OCI-LY7 (cell line): ENCODE results near the gene ACVRL1. TPM values are rescaled to one million over a fixed set of nuclear protein-coding genes. Genes with fewer than 3 reads are reported as not detected.

Source experiments
- BruUV-seq: library from RNA; stranded (reverse); fragments of 400-500 nt; replicated peaks from 2 replicates; lab custom pipeline; 2021; lab: Mats Ljungman, UMichigan
- CTCF ChIA-PET: fragments of 300-600 bp; sonication (Branson Sonifier 250); formaldehyde crosslinking; loops from one replicate; lab custom pipeline; 2022; ENCODE audit warnings: antibody characterized with exemption; ENCODE audit not compliant: unreplicated experiment; lab: Charles Lee
- POLR2A ChIA-PET: fragments of 300-600 bp; sonication (Branson Sonifier 250); formaldehyde crosslinking; loops from one replicate; lab custom pipeline; 2022; ENCODE audit warnings: antibody characterized with exemption; lab: Charles Lee
- DNase-seq: peaks from one replicate; pipeline ENCODE4 v3.0.0-alpha.2; 2015; ENCODE audit warnings: low spot score
- H2AFZ ChIP-seq: fragments of 200-600 bp; sonication (generic), shearing (Covaris generic); 2 replicates; pipeline ENCODE4 v1.6.1; 2014; ENCODE audit warnings: mild to moderate bottlenecking, antibody characterized with exemption, low read length, moderate library complexity
- H3K27ac ChIP-seq: fragments of 200-600 bp; sonication (generic); 2 replicates; pipeline ENCODE4 v1.5.1; 2014; ENCODE audit warnings: mixed run types, low read depth, mild to moderate bottlenecking, moderate library complexity, low read length, inconsistent platforms; ENCODE audit not compliant: poor library complexity, severe bottlenecking
- H3K36me3 ChIP-seq: fragments of 200-600 bp; sonication (generic); 2 replicates; pipeline ENCODE4 v1.6.1; 2014; ENCODE audit warnings: mild to moderate bottlenecking, antibody characterized with exemption, low read length, moderate library complexity, mixed read lengths; ENCODE audit not compliant: insufficient read depth
- H3K4me1 ChIP-seq: fragments of 200-600 bp; sonication (generic); 2 replicates; pipeline ENCODE4 v1.5.1; 2014; ENCODE audit warnings: mild to moderate bottlenecking, low read length; ENCODE audit not compliant: insufficient read depth, poor library complexity, severe bottlenecking
- H3K4me2 ChIP-seq: fragments of 200-600 bp; sonication (generic); 2 replicates; pipeline ENCODE4 v1.6.1; 2014; ENCODE audit warnings: mild to moderate bottlenecking, low read length
- H3K4me3 ChIP-seq: fragments of 200-600 bp; sonication (generic); 2 replicates; pipeline ENCODE4 v1.5.1; 2014; ENCODE audit warnings: mild to moderate bottlenecking, low read depth, low read length; ENCODE audit not compliant: poor library complexity, severe bottlenecking
- H3K79me2 ChIP-seq: fragments of 200-600 bp; sonication (generic); 2 replicates; pipeline ENCODE4 v1.6.1; 2016; ENCODE audit warnings: low read depth, mild to moderate bottlenecking, low read length, moderate library complexity, mixed read lengths; ENCODE audit not compliant: insufficient read depth
- H3K9me2 ChIP-seq: fragments of 200-600 bp; sonication (generic); 2 replicates; pipeline ENCODE4 v1.6.1; 2016; ENCODE audit warnings: mild to moderate bottlenecking, low read length, mixed read lengths; ENCODE audit not compliant: insufficient read depth
- H3K9me3 ChIP-seq: fragments of 200-600 bp; sonication (generic); 2 replicates; pipeline ENCODE4 v1.6.1; 2014; ENCODE audit warnings: mild to moderate bottlenecking, mixed run types, low read length, mixed read lengths
- H4K20me1 ChIP-seq: fragments of 200-600 bp; sonication (generic); 2 replicates; pipeline ENCODE4 v1.6.1; 2014; ENCODE audit warnings: mild to moderate bottlenecking, antibody characterized with exemption, low read length, moderate library complexity, mixed read lengths; ENCODE audit not compliant: insufficient read depth
- CTCF ChIP-seq: fragments of 200-600 bp; sonication (generic); conservative IDR thresholded peaks from 2 replicates; pipeline ENCODE4 v1.5.1; 2014; ENCODE audit warnings: mild to moderate bottlenecking, antibody characterized with exemption, low read length, moderate library complexity, mixed read lengths
- EZH2phosphoT487 ChIP-seq: fragments of 200-600 bp; sonication (generic); IDR thresholded peaks from 2 replicates; pipeline ENCODE4 v1.6.1; 2018; ENCODE audit warnings: low read depth, borderline replicate concordance, mild to moderate bottlenecking, mixed run types, antibody characterized with exemption, low read length, moderate library complexity, mixed read lengths
- intact Hi-C: fragments of 100-400 bp; cut with micrococcal nuclease; formaldehyde crosslinking; loops from one replicate; pipeline ENCODE4 v1.10.0; 2022; ENCODE audit not compliant: unreplicated experiment
- total RNA-seq, 2 experiments: library from RNA; depleted of rRNA in 1 of 2; stranded (reverse); fragments of >200 nt in 1 of 2; shearing (Covaris generic) in 1 of 2; gene quantifications; 2 replicates each; pipeline ENCODE4 v1.2.3, GENCODE V29; 2014 to 2022

The ACVRL1 gene
- total RNA-seq, 2 experiments from 2014 or later = not detected

DNA sequence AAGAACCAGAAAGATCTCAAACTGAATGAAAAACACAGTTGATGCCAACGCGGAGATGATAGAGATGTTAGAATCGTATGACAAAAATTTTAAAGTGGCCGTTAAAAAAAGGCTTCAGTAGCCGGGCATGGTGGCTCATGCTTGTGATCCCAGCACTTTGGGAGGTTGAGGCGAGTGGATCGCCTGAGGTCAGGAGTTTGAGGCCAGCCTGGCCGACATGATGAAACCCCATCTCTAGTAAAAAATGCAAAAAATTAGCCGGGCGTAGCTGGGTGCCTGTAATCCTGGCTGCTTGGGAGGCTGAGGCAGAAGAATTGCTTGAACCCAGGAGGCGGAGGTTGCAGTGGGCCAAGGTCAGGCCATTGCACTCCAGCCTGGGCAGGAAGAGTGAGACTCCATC is 5.4 kb upstream of the ACVRL1 start:
- no peaks in the 10 kb centered on the region for H4K20me1 ChIP-seq
- H3K4me1 ChIP-seq = no peaks in the 10 kb centered on the region
- no peaks in the 10 kb centered on the region for H3K36me3 ChIP-seq
- H3K27ac ChIP-seq = no peak overlapping the region
- ChIA-PET CTCF (no interaction called here), POLR2A (no interaction called here)
- H3K4me3 ChIP-seq = no peak overlapping the region
- no peaks in the 10 kb centered on the region for H3K9me3 ChIP-seq
- no peak overlapping the region for H2AFZ ChIP-seq
- H3K4me2 ChIP-seq = no peak overlapping the region
- H3K9me2 ChIP-seq = no peaks in the 10 kb centered on the region
- H3K79me2 ChIP-seq = no peaks in the 10 kb centered on the region
- no peak for DNase-seq
- intact Hi-C loops = no loop called here
- BruUV-seq = no TSS peak
- TF ChIP-seq CTCF = no peak
- TF ChIP-seq EZH2phosphoT487 = no peak

DNA sequence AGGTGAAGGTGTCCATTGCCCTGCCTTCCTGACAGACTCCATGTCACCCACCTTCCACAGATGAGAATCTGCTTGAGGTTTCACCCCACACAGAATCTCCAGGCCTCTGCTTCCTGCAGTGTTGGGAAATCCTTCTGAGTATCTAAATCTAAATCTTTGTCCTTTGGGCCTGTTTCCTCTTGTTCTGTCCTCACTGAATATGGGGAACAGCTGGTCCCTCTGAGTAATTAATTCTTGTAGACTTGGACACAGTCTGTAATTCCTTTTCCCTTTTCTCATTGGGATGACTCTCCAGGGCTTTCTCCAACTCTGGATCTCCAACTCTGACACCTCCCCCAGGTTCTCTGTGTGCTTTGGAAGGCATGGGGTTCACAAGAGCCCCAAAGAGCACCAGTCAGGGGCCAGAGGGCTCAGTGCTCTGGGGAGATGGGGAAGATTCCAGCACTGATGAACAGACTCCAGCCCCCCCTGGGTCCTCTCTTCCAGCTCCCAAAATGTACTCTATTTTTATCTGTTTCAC is 2.3 kb upstream of the ACVRL1 start:
- ChIA-PET CTCF (no interaction called here), POLR2A (no interaction called here)
- Histone ChIP-seq H3K4me3 (no peak overlapping the region), H3K36me3 (no peaks in the 10 kb centered on the region), H2AFZ (no peak overlapping the region), H4K20me1 (no peaks in the 10 kb centered on the region), H3K4me2 (no peak overlapping the region), H3K27ac (no peak overlapping the region), H3K9me2 (no peaks in the 10 kb centered on the region), H3K4me1 (no peaks in the 10 kb centered on the region), H3K9me3 (no peaks in the 10 kb centered on the region), H3K79me2 (no peaks in the 10 kb centered on the region)
- TF ChIP-seq CTCF (no peak), EZH2phosphoT487 (no peak)
- no peak for DNase-seq
- no TSS peak for BruUV-seq
- intact Hi-C loops = no loop called here

GRCh38 chr12:51905471-51906429 is 1.6 kb upstream of the ACVRL1 start:
- no peak overlapping the region for H3K4me2 ChIP-seq
- ChIA-PET CTCF (no interaction called here), POLR2A (no interaction called here)
- no peaks in the 10 kb centered on the region for H4K20me1 ChIP-seq
- no peaks in the 10 kb centered on the region for H3K79me2 ChIP-seq
- no peaks in the 10 kb centered on the region for H3K9me3 ChIP-seq
- TF ChIP-seq EZH2phosphoT487 = no peak
- no peak for TF ChIP-seq CTCF
- H3K4me1 ChIP-seq = no peaks in the 10 kb centered on the region
- no peaks in the 10 kb centered on the region for H3K36me3 ChIP-seq
- H2AFZ ChIP-seq = no peak overlapping the region
- BruUV-seq = no TSS peak
- no peak overlapping the region for H3K4me3 ChIP-seq
- no peaks in the 10 kb centered on the region for H3K9me2 ChIP-seq
- intact Hi-C loops = no loop called here
- no peak overlapping the region for H3K27ac ChIP-seq
- DNase-seq = no peak
